ENCODE results near the gene THTPA.
"Not testable (repeated sequence)": the region's sequence is repeated elsewhere in the genome, so short reads cannot be mapped to it uniquely, and the experiment has no call there.

THTPA gene

DNA sequence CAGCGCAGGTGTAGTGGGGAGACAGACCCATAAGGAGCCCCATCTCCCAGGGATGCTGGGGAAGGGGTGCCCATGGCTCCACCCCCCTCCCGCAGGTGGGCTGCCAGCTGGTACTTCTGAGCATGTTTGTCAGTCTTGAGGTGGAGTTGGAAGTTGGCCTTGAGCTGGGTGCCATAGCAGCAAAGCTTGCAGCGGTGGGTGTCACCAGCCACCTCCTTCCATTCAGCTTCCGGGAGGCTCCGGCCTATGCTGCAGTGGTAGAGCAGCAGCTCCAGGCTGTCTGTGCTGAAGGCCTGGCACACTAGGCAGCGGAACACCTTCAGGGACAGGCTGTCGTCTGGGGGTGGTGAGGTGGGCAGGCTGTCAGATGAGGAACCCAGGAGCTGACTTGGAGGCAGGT, 23.4 kb upstream of the THTPA start:
- DNase-seq (ENCODE audit: low spot score) = no peak
- in situ Hi-C loops (cut with MboI; ENCODE audit: low pct_unique_long_range_greater_than_20kb, low sequenced_read_pairs, unreplicated experiment) = no loop called here
- TF ChIP-seq, protein P1, sequence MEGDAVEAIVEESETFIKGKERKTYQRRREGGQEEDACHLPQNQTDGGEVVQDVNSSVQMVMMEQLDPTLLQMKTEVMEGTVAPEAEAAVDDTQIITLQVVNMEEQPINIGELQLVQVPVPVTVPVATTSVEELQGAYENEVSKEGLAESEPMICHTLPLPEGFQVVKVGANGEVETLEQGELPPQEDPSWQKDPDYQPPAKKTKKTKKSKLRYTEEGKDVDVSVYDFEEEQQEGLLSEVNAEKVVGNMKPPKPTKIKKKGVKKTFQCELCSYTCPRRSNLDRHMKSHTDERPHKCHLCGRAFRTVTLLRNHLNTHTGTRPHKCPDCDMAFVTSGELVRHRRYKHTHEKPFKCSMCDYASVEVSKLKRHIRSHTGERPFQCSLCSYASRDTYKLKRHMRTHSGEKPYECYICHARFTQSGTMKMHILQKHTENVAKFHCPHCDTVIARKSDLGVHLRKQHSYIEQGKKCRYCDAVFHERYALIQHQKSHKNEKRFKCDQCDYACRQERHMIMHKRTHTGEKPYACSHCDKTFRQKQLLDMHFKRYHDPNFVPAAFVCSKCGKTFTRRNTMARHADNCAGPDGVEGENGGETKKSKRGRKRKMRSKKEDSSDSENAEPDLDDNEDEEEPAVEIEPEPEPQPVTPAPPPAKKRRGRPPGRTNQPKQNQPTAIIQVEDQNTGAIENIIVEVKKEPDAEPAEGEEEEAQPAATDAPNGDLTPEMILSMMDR (IDR thresholded peaks at IDR 0.05; ENCODE audit: extremely low read depth, insufficient read depth, missing control alignments) = no peak

DNA sequence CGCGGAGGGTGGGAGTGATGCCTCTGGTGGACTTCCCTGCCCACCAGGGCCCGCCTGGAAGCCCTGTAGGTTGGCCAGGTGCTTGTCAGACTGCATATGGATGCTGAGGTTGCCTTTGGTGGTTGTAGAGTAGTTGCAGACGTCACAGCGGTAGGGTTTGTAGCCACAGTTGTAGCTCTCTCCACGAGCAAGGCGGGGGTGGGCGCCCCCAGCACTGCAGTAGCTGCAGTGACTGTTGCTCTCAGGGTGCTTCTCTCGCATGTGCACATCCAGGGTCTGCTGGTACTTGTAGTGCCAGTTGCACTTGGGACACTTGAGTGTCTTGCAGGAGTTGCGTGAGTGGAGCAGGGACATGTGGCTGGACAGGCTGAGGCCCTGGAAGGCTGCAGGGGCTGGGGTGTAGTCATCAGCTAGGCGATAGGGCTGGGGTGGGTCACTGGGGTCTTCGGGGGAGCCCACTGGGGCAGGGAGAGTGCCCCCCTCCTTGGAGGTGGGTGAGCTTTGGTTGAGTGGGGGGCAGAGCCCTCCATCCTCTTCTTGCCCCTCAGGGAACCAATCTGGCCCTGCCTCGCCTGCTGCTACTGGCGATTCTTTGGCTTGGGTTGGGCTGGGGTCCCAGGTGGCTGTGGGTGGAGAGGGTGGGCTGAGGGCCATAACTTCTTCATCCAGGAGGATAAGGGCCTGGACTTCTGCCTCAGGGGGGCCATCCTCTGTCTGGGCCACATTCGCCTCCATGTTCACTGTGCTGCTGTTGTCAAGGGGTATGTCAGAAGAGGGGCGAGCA, 22.2 kb upstream of the THTPA start:
- TF ChIP-seq, protein P1 (IDR thresholded peaks at IDR 0.05; ENCODE audit: extremely low read depth, insufficient read depth, missing control alignments) = no peak
- no peak for DNase-seq (ENCODE audit: low spot score)
- in situ Hi-C loops (cut with MboI; ENCODE audit: low pct_unique_long_range_greater_than_20kb, low sequenced_read_pairs, unreplicated experiment) = no loop called here

DNA sequence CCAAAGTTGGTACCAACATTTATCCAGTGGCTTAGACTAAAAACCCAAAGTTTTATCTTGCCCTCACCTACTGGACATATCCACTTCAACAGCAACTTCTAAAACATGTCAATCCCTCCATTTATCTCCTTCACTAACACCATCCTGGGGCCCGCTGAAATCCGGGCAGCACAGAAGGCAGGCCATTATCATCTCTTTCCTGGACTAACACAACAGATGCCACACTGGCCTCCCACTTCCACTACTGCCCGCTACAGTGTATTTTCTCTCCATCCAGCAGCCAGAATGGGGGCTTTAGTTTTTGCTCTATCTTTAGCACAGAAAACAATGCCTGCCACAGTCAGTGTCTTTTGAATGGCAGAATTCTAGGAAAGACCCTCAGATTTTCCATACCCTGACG, 20.1 kb upstream of the THTPA start:
- in situ Hi-C loops (cut with MboI; ENCODE audit: low pct_unique_long_range_greater_than_20kb, low sequenced_read_pairs, unreplicated experiment) = no loop called here
- no peak for DNase-seq (ENCODE audit: low spot score)
- TF ChIP-seq, protein P1 (IDR thresholded peaks at IDR 0.05; ENCODE audit: extremely low read depth, insufficient read depth, missing control alignments) = no peak

DNA sequence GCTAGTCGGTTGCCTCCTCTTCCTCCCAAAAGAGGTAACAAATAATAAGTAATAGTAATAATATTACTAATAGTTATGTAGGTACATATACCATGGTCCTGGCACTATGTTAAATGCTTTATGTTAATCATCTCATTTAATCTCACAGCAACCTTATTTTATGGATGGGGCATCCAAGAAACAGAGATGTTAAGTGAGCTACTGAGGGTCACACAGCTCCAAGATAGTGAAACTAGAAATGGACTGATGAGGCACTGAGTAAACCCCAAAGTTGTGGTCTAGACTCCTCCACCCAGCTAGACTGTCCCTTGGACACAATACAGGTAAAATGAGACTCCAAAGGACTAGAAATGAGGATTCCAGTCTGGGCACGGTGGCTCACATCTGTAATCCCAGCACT, 19.6 kb upstream of the THTPA start:
- in situ Hi-C loops (cut with MboI; ENCODE audit: low pct_unique_long_range_greater_than_20kb, low sequenced_read_pairs, unreplicated experiment) = no loop called here
- TF ChIP-seq, protein P1 (IDR thresholded peaks at IDR 0.05; ENCODE audit: extremely low read depth, insufficient read depth, missing control alignments) = no peak
- no peak for DNase-seq (ENCODE audit: low spot score)

DNA sequence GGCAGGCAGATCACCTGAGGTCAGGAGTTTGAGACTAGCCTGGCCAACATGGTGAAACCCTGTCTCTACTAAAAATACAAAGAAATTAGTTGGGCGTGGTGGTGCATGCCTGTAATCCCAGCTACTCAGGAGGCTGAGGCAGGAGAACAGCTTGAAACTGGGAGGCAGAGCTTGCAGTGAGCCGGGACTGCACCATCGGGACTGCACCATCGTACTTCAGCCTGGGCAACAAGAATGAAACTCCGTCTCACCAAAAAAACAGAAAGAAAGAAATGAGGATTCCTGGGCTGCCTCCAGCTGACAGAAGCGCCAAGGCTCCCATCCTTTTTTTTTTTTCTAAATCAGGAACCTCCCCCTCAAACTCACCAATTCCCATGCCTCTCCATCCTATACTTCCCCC, 19.2 kb upstream of the THTPA start:
- in situ Hi-C loops (cut with MboI; ENCODE audit: low pct_unique_long_range_greater_than_20kb, low sequenced_read_pairs, unreplicated experiment); DNase-seq (ENCODE audit: low spot score): not testable (repeated sequence)

DNA sequence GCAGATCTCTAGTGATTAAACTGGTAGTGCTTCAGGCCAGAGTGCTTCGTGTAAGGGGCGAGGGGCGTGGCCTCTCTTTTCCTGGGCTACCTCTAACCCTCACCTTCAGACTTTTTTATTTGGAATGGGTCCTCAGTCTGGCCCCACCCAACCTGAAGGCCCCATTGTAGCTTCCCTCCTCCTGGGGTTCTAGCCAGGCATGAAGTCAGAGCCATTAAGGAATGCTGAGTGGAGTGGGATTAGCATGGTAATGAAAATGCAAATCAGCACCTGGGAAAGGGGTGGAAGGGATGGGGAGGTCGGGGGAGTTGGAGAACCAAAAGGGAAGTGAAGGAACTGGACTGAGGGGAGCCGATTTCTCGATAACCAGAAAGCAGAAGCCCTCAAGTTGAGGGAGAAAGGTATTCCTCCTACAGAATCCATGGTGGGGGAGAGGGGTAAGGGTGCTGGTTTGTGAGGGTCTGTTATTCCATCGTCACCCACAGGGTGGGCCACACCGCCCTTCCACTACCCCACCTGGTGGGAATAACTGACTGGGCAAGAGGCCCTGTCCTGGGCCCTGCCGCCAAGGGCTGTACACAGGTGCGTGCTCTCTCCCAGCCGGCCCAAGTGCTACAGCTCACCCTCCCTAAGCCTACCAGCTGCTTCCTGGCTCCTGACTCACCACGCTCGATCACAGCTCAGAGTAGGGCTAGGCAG, 18.6 kb upstream of the THTPA start:
- no peak for DNase-seq (ENCODE audit: low spot score)
- in situ Hi-C loops (cut with MboI; ENCODE audit: low pct_unique_long_range_greater_than_20kb, low sequenced_read_pairs, unreplicated experiment) = no loop called here
- TF ChIP-seq, protein P1 (IDR thresholded peaks at IDR 0.05; ENCODE audit: extremely low read depth, insufficient read depth, missing control alignments) = no peak

DNA sequence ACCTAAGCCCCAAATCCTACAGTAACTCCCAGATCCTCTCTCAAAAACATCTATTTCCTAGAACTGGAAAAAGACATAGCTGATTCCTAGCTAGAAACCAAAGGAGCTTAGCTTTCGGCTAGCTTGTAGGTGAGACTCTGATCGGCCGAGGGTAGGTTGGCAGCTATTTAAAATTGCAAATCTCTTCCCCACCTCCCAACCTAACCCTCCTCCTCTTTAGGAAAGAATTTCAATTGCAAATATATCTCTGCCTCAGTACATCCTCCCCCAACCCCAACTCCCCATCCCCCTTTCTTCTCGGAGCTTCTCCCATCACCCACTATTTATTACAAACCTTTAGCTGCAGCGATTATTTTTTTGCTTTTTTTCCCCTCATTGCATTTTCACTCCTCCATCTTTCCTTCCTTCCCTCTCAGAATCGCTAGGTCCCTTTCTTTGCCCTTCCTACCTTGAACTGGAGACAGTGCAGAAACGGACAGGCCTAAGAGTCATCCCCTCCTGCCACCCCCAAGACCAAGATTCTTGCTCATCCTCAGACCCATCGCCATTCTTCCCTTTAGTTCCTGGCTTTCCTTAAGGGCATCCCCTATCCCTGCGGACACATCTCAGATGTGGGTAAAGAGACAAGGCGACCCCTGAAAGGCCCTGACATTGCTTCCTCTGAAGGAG, 17.9 kb upstream of the THTPA start:
- DNase-seq (ENCODE audit: low spot score) = no peak
- in situ Hi-C loops (cut with MboI; ENCODE audit: low pct_unique_long_range_greater_than_20kb, low sequenced_read_pairs, unreplicated experiment) = no loop called here
- TF ChIP-seq, protein P1 (IDR thresholded peaks at IDR 0.05; ENCODE audit: extremely low read depth, insufficient read depth, missing control alignments) = no peak
